GM19468 (cell line): ENCODE data around the gene TMOD1.
"Not testable (repeated sequence)": the region's sequence is repeated elsewhere in the genome, so short reads cannot be mapped to it uniquely, and the experiment has no call there.

Experiments
- ATAC-seq: cut with Tn5 transposase; IDR thresholded peaks from one replicate; pipeline ENCODE4 v1.9.1; 2021; ENCODE audit warnings: mild to moderate bottlenecking, moderate library complexity, moderate number of reproducible peaks; ENCODE audit not compliant: unreplicated experiment; ENCODE audit errors: extremely low read depth

TMOD1 gene

GRCh38 chr9:97497558-97498375 is 3.7 kb upstream of the TMOD1 start:
- not testable (repeated sequence) for ATAC-seq

GRCh38 chr9:97498846-97499245 is 2.6 kb upstream of the TMOD1 start:
- not testable (repeated sequence) for ATAC-seq

DNA sequence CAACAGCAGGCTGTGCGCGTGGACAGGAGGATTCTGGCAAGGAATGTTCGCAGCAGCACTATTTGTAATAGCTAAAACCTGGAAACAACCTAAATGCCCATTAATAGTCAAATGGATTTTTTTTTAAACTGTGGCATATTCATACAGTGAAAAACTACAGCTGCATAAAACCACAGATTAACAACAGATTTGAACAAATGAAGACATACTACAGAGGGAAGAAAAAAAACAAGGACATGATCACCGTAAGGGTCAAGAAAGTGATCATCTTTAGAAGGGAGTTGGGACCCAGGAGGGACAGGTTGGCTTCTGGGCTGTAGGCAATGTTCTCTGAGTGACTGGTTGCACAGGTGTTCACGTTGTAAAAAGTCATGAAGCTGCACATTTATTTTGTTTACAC is 1.2 kb upstream of the TMOD1 start:
- ATAC-seq: no peak

DNA sequence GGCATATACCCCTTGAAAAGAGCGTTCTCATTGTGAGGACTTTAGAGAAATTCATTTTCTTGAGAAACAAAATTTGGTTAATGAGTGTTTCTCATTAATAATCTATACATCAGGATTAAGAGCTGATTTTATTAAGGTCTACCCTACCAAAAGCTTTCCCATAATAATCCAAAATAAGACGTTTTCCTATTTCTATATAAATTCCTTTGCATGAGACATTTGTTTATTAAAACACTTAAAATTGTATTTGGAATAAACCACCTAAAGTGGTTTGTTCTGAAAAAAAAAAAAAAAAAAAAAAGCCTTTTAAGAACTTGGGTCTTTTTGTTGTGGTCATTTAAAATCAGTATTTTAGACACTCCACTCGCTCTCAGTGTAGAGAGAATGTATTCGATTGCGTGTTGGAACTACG is 695 bp upstream of the TMOD1 start:
- ATAC-seq: no peak

DNA sequence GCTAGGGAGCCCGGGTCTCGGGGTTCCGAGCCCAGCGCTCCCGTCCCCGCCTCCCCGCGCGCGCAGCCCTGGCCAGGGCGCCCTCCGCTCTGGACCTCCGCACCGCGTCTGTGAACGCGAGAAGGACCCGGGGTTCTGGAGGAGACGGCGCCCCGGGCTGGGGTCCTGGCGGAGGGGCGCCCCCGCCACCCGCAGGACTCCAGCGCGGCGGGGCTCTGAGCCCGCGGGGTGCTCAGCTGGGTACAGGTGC is 431 bp downstream of the TMOD1 start:
- ATAC-seq: no peak

GRCh38 chr9:97502222-97502983 is 937 bp downstream of the TMOD1 start:
- ATAC-seq: no peak

DNA sequence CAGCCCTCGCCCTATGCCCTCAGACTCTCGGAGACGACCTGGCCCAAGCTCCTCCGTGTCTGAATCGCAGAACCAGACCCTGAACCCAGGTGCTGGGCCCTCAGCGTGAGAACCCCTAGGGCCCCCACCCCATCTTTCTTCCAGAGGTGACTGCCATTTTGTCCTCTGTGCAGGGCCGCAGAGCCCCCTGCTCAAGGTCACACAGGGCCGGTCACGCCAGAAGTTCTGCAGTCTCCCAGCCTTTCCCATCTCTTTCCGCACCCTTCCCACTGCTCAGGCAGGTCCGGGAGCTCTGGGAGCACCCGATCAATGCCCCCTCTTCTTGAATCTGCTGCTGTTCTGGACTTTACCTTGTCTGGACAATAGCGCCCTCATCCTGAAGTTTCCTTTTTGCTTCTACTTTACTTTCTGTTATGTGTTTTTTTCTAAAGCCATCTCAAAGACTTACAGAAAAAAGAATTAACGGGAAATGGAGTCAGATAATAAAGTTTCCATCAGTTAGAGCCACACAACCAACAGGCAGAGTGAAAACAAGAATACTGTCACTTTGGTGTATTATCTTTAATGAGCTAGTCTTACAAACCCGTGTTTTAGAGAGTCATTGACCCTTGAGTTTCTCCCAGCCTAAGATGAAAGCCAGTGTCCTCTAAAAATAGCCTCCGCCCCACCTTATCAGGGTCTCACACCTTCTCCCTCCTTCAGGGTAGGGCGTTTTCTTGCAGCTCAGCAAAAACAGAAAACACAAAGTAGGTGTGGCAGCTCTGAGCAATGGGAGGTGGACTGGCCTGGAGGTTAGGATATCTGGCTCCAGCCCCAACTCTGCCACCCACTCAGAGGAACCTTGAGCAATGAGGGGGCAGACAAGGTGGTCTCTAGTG is 1.8 kb downstream of the TMOD1 start:
- ATAC-seq: no peak

DNA sequence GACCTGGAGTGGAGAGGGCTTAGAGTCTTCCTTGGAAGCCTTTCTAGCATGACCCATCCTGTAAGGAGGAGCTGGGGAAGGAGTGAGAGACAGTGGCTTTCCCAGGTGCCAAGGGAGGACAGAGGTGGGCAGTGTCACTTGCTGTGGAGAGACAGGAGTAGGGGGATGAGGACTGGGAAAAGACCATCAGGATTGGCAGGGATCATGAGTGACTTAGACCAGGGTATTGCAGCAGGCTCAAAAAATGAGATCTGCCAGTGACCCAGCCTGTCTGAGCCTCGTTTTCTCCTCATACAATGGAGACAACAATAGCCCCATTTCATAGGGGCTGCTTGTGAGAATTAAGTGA is 2.4 kb downstream of the TMOD1 start:
- ATAC-seq: no peak

DNA sequence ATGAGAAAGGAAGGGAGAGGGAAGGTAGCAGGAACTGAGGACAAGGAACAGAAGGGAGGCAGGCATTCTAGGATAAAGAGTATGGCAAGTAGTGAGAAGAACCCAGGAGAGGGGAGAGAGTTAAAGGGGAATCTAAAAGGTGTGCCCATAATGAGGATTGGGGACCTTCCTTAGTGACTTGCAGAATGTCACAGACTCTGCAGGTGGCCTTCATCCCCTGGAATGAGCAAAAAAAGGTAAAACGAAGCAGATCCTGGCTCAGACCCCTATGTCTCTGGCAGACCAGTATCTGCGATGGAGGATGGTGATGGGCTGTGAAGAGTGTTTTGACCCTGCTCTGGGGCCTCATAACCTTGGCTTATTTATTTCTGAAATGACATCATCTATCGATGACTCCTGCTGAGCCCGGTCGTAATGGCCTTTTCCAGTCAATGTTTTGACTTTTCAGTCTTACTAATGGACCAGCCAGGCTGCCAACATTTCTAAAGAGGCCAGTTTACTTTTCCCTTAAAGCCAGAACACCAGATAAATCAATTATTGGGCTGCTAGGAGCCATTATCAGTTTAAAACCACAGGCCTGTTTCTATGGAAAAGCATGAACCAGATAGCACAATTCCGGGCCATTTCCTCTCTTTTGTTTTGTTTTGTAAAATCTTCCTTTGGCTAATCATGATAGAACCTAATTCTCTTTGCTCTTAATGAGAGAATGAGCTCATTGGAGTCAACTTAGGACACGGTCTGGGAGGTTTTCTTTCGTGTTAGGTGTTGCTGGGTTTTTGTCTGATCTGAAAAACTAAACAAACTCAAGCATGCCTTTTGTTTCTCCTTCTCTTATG is 3.1 kb downstream of the TMOD1 start:
- no peak for ATAC-seq

GRCh38 chr9:97505845-97506244 is 4.4 kb downstream of the TMOD1 start:
- no peak for ATAC-seq

DNA sequence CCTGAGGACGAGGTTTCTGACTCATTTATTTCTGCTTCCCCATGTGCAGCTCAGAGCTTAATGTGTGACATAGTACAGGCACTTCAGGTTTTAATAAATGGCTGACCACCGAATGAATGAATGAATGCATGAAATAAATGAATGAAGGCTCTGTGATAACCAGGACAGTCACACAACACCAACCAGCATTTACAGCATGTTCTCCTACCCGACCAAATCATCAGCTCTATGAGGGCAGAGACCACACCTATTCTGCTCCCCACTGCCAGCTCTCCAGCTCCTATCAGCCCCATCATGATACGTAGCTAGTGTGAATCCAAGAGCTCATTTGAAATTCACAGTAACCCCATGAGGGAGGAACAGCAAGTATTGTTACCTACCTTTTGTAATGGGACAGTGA is 4.8 kb downstream of the TMOD1 start:
- ATAC-seq: no peak

DNA sequence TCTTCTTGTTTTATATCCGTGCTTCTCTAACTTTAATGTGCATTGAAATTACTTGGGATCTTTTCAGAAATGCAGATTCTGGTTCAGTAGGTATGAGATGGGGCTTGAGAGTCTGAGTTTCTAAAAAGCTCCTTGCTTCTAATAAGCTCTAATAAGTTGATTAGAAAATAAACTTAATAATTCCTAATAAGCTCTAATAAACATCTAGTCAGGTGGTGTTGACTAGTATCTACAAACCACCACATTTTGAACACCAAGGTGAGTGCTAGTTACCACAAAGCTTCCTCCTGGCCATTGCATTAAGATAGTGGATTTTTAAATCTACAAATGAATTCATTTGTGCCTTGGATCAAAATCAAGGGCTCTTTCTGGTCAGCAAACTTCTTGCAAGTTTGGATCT is 5.3 kb downstream of the TMOD1 start:
- no peak for ATAC-seq

DNA sequence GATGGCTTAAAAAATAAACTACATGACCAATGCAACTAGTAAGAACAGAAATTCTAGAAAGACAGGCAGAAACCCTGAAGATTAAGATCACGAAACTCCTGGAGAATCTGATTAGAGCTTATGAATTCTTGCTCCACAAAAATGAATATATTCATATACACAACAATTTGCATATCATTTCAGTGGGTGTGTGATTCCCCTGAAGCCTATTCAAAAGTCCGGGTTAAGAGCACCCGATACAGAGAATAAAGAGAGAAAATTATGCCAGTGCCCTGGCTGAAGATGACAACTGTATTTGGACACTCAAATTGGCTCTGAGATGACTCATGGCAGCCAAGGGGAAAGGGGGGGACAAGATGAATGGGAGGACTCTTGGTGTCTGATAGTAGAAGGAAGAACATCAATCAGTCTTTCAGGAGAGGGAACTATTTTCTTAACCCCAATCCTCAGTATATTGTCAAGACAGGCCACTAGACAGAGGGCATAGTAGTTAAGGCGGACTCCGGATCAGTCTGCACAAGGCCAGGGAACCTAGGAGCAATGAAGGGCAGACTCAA is 6.0 kb downstream of the TMOD1 start:
- no peak for ATAC-seq

GRCh38 chr9:97508852-97509251 is 7.4 kb downstream of the TMOD1 start:
- no peak for ATAC-seq

DNA sequence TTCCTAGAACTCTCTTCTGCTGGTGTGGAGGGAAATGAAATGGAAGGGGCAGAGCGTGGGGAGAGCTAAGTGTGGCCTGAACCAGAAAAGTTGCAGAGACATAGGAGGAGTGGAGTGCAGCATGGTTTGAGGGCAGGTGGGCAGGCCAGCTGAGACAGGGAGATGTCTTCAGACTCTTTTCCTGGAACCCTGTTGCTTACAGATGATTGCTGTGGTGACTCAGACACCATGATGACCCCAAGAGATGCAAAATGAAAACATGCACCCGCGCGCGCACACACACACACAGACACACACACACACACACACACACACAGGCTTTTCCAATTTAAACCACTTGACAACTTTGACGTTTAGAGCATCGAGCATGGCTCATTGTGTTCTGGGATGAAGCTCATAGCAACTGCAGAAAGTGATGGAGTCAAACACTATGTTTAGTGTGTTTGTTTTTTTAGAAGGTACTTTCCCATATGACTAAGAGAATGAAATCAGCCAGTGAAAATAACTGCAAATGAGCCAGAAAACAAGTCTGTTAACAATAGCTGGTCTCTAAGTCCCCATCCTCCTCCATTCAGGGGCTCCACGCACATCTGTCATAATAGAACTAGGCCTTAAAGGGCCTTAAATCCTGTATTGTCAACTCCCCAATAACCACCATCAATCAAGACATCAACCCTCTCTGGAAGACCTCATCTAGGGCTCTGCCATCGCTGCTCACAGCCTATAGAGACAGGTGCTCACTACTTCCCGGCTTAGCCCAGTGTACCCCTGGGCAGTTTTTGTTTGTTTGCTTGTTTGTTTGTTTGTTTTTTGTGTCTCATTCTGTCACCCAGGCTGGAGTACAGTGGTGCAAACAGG is 9.6 kb downstream of the TMOD1 start:
- ATAC-seq: no peak

DNA sequence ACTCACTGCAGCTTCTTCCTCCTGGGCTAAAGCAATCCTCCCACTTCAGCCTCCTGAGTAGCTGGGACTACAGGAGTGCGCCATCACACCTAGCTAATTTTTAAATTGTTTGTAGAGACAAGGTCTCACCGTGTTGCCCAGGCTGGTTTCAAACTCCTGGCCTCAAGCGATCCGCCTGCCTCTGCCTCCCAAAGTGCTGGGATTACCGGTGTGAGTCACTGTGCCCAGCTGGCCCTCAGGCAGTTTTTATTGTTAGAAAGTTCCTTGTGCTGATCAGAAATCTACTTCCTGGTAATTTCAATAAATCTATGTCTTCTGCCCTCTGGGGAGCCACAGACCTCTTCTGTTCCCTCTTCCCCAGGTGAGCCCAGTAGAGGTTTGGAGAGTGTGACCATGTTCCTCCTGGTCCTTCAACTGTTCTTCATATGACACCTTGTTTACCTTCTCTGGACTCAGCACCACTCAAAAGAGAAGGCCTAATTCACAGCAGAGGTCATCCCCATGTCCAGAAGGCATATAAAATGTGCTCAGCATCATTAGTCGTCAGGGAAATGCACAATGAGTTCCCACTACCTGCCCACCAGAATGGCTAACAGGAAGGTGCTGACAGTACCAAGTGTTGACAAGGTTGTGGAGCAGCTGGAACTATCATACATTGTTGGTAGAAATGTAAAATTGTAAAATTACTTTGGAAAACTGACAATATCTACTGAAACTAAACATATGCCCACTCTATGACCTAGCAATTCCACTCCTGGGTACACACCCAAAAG is 10.4 kb downstream of the TMOD1 start:
- ATAC-seq: no peak

DNA sequence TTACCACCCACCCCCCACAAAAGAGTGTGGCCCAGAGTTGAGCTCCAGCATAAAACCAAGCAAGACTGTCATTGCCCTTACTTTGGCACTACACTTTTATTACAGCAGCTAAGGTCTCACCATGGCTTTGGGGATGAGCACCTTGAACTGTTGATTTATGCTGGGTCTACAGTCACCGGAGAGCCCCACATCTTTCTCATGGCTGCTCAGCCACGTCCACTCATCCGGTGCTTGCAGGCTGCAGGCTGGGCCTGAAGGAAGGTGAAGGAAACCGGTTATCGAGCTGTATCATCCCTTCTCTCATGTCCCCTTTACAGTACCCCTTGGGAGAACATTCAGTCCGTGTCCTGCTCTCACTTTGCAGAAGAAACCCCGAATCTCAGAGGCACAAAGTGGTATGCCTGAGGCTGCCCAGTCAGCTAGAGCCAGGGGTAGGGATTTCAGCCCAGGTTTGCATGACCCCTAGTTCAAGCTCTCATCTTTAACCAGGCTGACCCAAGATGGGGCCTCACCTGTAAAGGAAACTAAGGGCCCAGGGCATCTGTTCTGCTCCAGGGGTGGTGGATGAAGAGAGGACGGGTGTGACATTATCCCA is 11.6 kb downstream of the TMOD1 start:
- no peak for ATAC-seq

DNA sequence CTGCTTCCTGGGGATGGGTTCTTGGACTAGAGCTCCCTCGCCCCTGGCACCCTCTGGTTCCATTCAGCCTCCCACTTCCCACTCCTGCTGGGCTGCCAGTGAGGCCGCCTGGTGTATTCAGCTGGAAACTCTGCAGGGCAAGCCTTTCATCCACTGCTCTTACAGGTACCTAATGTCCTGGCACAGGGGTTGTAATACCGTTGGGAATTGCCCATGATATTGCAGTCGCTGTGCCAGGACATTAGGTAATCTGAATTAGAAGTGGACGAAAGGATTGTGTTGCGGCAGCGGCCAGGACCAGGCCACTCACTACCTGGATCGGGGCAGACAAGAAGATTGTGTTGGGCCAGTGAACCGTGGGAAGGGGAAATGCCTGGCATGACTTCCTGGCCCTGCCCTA is 13.1 kb downstream of the TMOD1 start:
- no peak for ATAC-seq
